Retinal pigment epithelial cell (primary cell): ENCODE data around the gene CLK1.

Experiments used
- DNase-seq: peaks from one replicate; pipeline ENCODE4 v3.0.0-alpha.2; 2010; ENCODE audit warnings: low read depth
- H3K4me3 ChIP-seq: 2 replicates; pipeline ENCODE4 v1.5.1; 2011; ENCODE audit warnings: mild to moderate bottlenecking, low read length, control low read depth, moderate library complexity
- TF ChIP-seq, protein P1 (sequence below): conservative IDR thresholded peaks from 2 replicates; pipeline ENCODE4 v1.5.1; 2011; ENCODE audit warnings: low read depth, low read length, control low read depth, inconsistent platforms

Gene CLK1

GRCh38 chr2:200864176-200865034, at the start of gene CLK1:
CLK1 (minus strand) TSS chr2:200864658; CDS start chr2:200861862, 2,796 bp downstream.
- TF ChIP-seq, protein P1, sequence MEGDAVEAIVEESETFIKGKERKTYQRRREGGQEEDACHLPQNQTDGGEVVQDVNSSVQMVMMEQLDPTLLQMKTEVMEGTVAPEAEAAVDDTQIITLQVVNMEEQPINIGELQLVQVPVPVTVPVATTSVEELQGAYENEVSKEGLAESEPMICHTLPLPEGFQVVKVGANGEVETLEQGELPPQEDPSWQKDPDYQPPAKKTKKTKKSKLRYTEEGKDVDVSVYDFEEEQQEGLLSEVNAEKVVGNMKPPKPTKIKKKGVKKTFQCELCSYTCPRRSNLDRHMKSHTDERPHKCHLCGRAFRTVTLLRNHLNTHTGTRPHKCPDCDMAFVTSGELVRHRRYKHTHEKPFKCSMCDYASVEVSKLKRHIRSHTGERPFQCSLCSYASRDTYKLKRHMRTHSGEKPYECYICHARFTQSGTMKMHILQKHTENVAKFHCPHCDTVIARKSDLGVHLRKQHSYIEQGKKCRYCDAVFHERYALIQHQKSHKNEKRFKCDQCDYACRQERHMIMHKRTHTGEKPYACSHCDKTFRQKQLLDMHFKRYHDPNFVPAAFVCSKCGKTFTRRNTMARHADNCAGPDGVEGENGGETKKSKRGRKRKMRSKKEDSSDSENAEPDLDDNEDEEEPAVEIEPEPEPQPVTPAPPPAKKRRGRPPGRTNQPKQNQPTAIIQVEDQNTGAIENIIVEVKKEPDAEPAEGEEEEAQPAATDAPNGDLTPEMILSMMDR, result peak; percentile 0
- DNase-seq, result peak; percentile 77
- H3K4me3 ChIP-seq, result peak within 1 kb of the TSS; percentile 100

DNA sequence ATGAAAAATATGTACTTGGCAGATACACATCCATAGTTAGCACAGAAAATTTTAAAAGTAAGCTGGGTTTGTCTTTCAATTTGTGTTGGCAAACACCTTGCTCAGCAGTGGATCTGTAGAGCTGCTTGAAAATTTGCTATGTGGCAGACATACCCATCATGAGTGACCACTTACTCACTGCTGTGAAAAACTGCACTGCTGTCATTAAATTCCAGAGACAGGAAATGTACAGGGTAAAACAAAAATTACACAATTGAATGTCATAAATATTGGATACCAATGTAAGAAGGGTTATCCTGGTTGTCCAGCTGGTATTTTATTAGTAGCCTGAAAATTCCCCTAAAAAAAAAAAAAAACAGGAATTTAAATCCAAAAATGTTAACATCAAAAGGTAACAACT, 49.2 kb upstream of the CLK1 start:
- DNase-seq, result no peak
- H3K4me3 ChIP-seq, result no peak overlapping the region
- TF ChIP-seq, protein P1, result no peak

DNA sequence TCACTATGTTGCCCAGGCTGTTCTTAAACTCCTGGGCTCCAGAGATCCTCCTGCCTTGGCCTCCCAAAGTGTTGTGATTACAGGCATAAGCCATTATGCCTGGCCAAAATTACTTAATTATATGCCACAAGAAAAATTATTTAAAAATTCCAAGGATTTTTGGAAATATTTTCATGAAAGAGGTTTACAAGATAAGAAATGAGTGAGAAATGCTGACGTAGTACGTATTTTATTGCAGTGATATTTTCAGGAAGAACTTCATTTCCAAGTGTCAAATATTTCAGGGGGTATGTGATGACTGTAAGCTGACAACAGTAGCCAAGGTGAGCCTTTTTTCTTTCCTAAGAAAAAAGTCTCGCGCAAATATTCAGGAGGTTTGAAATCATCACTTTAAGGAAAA, 45.5 kb upstream of the CLK1 start:
- TF ChIP-seq, protein P1, result no peak
- H3K4me3 ChIP-seq, result no peak overlapping the region
- DNase-seq, result no peak

DNA sequence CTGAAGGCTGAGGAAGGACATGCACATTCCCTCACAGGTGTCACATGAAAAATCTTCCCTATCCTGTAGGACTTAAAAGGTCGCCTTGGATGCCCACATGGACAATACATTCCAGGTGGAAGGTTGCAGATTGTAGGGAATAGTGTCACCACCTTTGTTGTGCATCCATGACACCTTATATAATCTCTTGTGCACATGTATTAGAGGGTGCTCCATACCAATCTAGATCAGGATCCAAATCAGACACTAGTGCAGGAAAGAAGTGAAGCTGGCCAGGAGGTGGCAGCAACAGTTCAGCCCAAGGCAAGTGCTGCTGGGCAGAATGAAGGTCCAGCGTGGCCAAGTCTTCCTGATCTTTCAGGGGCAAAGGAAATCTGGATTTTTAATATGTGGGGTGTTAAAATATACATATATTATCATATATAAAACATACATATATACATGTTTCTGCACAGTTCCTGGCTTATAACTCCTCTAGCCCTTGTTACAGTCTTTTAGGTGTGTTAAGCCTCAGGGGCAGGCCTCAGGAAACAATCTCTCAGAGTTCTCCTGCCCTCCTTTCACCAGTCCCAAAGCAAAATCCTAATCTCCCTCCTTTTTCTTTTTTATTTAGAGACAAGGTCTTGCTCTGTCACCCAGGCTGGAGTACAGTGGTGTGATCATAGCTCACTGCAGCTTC, 41.3 kb upstream of the CLK1 start:
- TF ChIP-seq, protein P1, result peak; percentile 80
- DNase-seq, result peak; percentile 24
- H3K4me3 ChIP-seq, result no peak overlapping the region

DNA sequence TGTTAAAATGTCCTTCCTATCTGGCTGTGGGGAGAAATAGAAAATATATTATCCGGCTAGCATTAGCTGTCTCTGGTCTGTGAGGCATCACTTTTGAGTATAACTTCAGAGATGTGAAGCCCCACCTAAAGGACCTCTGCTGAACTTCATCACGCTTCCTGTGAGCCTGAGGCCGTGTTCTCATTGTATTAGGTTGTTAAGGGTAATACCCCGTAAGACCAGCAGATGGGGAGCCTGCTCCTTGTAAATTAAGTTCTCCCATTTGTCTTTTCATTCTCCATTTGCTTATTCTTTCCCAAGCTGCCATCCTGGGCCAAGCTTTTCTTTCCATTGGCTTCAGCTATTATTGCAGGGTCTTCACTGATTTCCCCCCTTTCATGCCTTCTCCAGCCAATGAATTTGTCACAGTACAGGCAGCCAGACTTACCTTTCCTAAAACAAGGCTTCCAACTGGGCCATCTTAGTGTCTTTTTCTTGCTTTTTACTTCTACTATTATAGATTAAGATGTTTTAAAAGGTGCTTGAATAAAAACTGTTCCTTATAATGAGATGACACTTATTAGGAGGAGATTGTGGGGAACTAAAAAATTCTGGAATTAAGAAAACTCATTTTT, 37.1 kb upstream of the CLK1 start:
- TF ChIP-seq, protein P1, result peak; percentile 79
- H3K4me3 ChIP-seq, result no peak overlapping the region
- DNase-seq, result peak; percentile 55

GRCh38 chr2:200899482-200899881, 35.0 kb upstream of the CLK1 start:
- TF ChIP-seq, protein P1, result no peak
- no peak overlapping the region for H3K4me3 ChIP-seq
- no peak for DNase-seq
